Ascending aorta (tissue), 2 donors: ENCODE data around the gene TMEM219. TPM values are rescaled to one million over a fixed set of nuclear protein-coding genes. Genes with fewer than 3 reads are reported as not detected.
"Not testable (repeated sequence)": the region's sequence is repeated elsewhere in the genome, so short reads cannot be mapped to it uniquely, and the experiment has no call there.

Source experiments
- DNase-seq, 2 donors: peaks; one replicate each; pipeline ENCODE4 v3.0.0-alpha.2; 2019; ENCODE audit warnings: low spot score in 2 of 2
- H3K27ac ChIP-seq, 2 donors: fragments of 200-600 bp; sonication (generic); one replicate each; pipeline ENCODE4 v1.5.1; 2016 to 2017; ENCODE audit warnings: mild to moderate bottlenecking in 1 of 2
- H3K27me3 ChIP-seq: fragments of 200-600 bp; sonication (generic); one replicate; pipeline ENCODE4 v1.5.1; 2017
- H3K36me3 ChIP-seq, 2 donors: fragments of 200-600 bp; sonication (generic); one replicate each; pipeline ENCODE4 v1.5.1; 2016
- H3K4me1 ChIP-seq, 2 donors: fragments of 200-600 bp; sonication (generic); one replicate each; pipeline ENCODE4 v1.5.1; 2016 to 2017; ENCODE audit warnings: mild to moderate bottlenecking in 1 of 2
- H3K4me3 ChIP-seq, 2 donors: fragments of 200-600 bp; sonication (generic); one replicate each; pipeline ENCODE4 v1.5.1; 2016 to 2017; ENCODE audit warnings: mild to moderate bottlenecking in 1 of 2
- H3K9me3 ChIP-seq, 2 donors: fragments of 200-600 bp; sonication (generic); one replicate each; pipeline ENCODE4 v1.5.1; 2016
- CTCF ChIP-seq, 3 experiments: fragments of 200-600 bp in 2 of 3; fragments of 450-650 bp in 1 of 3; sonication (generic) in 2 of 3; IDR thresholded peaks; one replicate each; pipeline ENCODE4 v1.5.1; 2016 to 2019; ENCODE audit warnings: antibody characterized with exemption in 3 of 3, mild to moderate bottlenecking in 1 of 3, moderate library complexity in 1 of 3
- intact Hi-C: fragments of 100-400 bp; cut with DNase I; formaldehyde crosslinking; loops from one replicate; pipeline ENCODE4 v1.15.1; 2023
- total RNA-seq: library from RNA; depleted of rRNA; stranded (reverse); fragments of >200 nt; gene quantifications from one replicate; pipeline ENCODE4 v1.1.0, GENCODE V29; 2016

Gene TMEM219
- total RNA-seq, 1 donor from 2014 or later = 49.2 TPM

- Histone ChIP-seq H3K36me3 (peaks cover 14% of the 10 kb centered on the region in 2 donors), H3K4me3 (peak within 1 kb of the TSS; percentile 91 to 96), H3K27me3 (no peaks in the 10 kb centered on the region), H3K4me1 (peaks cover 11 to 17% of the 10 kb centered on the region in 2 donors), H3K27ac (peak within 1 kb of the TSS; percentile 75 to 80), H3K9me3 (no peaks in the 10 kb centered on the region)
- DNase-seq = peak; percentile 40 to 94
- intact Hi-C loops = loop anchor here (1.0 to 5.0 kb wide), 7 partner anchors 26 to 451 kb away; partner anchors contain the start of genes ASPHD1, CDIPT, MAZ and TAOK2
- TF ChIP-seq CTCF (IDR thresholded peaks at IDR 0.05) = no peak
These were observed 35.8 kb upstream of the TMEM219 start, which contains the start of gene KCTD13 for GRCh38 chr16:29925781-29926710. Gene KCTD13 (minus strand): TSS chr16:29926226. CDS start chr16:29926033, 193 bp downstream.

GRCh38 chr16:29926711-29927052 is 35.2 kb upstream of the TMEM219 start:
- DNase-seq = no peak
- peak overlapping the region; percentile 91 to 96 for H3K4me3 ChIP-seq
- peaks cover 11 to 17% of the 10 kb centered on the region in 2 donors for H3K4me1 ChIP-seq
- peaks cover 9% of the 10 kb centered on the region in 2 donors for H3K36me3 ChIP-seq
- intact Hi-C loops = loop anchor here (1.0 to 5.0 kb wide), 7 partner anchors 26 to 451 kb away; partner anchors contain the start of genes ASPHD1, CDIPT, MAZ and TAOK2
- H3K27ac ChIP-seq = peak overlapping the region; percentile 75 to 80
- no peaks in the 10 kb centered on the region for H3K9me3 ChIP-seq
- no peaks in the 10 kb centered on the region for H3K27me3 ChIP-seq
- no peak for TF ChIP-seq CTCF (IDR thresholded peaks at IDR 0.05)

- peak overlapping the region; percentile 91 to 96 for H3K4me3 ChIP-seq
- intact Hi-C loops = loop anchor here (2.0 to 5.0 kb wide), 4 partner anchors 64 to 450 kb away; partner anchors contain the start of genes CDIPT and MAZ
- no peaks in the 10 kb centered on the region for H3K27me3 ChIP-seq
- H3K36me3 ChIP-seq = peaks cover 3 to 6% of the 10 kb centered on the region in 2 donors
- peaks cover 11 to 17% of the 10 kb centered on the region in 2 donors for H3K4me1 ChIP-seq
- no peak for TF ChIP-seq CTCF (IDR thresholded peaks at IDR 0.05)
- no peaks in the 10 kb centered on the region for H3K9me3 ChIP-seq
- H3K27ac ChIP-seq = peak overlapping the region; percentile 75 to 80
- DNase-seq = no peak
These were observed 34.6 kb upstream of the TMEM219 start for GRCh38 chr16:29927070-29927905.

- intact Hi-C loops, H3K27ac ChIP-seq, H3K9me3 ChIP-seq, H3K36me3 ChIP-seq, H3K4me1 ChIP-seq, DNase-seq, H3K4me3 ChIP-seq, H3K27me3 ChIP-seq: not testable (repeated sequence)
These were observed 30.1 kb upstream of the TMEM219 start for GRCh38 chr16:29931750-29932149.

- no peak overlapping the region for H3K4me3 ChIP-seq
- intact Hi-C loops = no loop called here
- H3K9me3 ChIP-seq = no peaks in the 10 kb centered on the region
- no peak overlapping the region for H3K27ac ChIP-seq
- H3K27me3 ChIP-seq = no peaks in the 10 kb centered on the region
- TF ChIP-seq CTCF (IDR thresholded peaks at IDR 0.05) = no peak
- DNase-seq = no peak
- H3K36me3 ChIP-seq = no peaks in the 10 kb centered on the region
- H3K4me1 ChIP-seq = no peaks in the 10 kb centered on the region
These were observed 21.2 kb upstream of the TMEM219 start for GRCh38 chr16:29940656-29941055.
